ENCODE data around the gene GBF1.
"Not testable (repeated sequence)": the region's sequence is repeated elsewhere in the genome, so short reads cannot be mapped to it uniquely, and the experiment has no call there.

Gene GBF1

GRCh38 chr10:102231357-102232318 lies 13.7 kb upstream of the GBF1 start:
- peak; percentile 77 for DNase-seq

GRCh38 chr10:102233997-102234396 lies 11.3 kb upstream of the GBF1 start:
- DNase-seq: no peak

GRCh38 chr10:102234888-102235597 lies 10.3 kb upstream of the GBF1 start:
- no peak for DNase-seq

GRCh38 chr10:102235598-102235920 lies 9.8 kb upstream of the GBF1 start:
- DNase-seq: no peak

GRCh38 chr10:102236006-102236405 lies 9.3 kb upstream of the GBF1 start:
- no peak for DNase-seq

- DNase-seq: no peak
These were observed 7.5 kb upstream of the GBF1 start for GRCh38 chr10:102237711-102238252.

- DNase-seq: no peak
These were observed 4.8 kb upstream of the GBF1 start for GRCh38 chr10:102240467-102241031.

GRCh38 chr10:102241032-102241443 lies 4.3 kb upstream of the GBF1 start:
- no peak for DNase-seq

- peak; percentile 90 for DNase-seq
These were observed 3.8 kb upstream of the GBF1 start, which contains the start of gene PITX3 for GRCh38 chr10:102241444-102242117. TSS of gene PITX3 (minus strand) at chr10:102241512. CDS start at chr10:102232080, 9,432 bp downstream.

GRCh38 chr10:102242118-102242485 lies 3.2 kb upstream of the GBF1 start:
- DNase-seq: no peak

- no peak for DNase-seq
These were observed 2.0 kb upstream of the GBF1 start for GRCh38 chr10:102243309-102243708.

GRCh38 chr10:102245932-102246251 lies 560 bp downstream of the GBF1 start:
- DNase-seq: no peak

GRCh38 chr10:102246261-102246660 lies 929 bp downstream of the GBF1 start:
- no peak for DNase-seq

- DNase-seq: no peak
These were observed 2.4 kb downstream of the GBF1 start for GRCh38 chr10:102247734-102248133.

GRCh38 chr10:102252508-102252907 lies 7.2 kb downstream of the GBF1 start:
- DNase-seq: not testable (repeated sequence)

GRCh38 chr10:102254426-102254825 lies 9.1 kb downstream of the GBF1 start:
- DNase-seq: no peak

GRCh38 chr10:102255404-102255803 lies 10.1 kb downstream of the GBF1 start:
- no peak for DNase-seq

- no peak for DNase-seq
These were observed 15.9 kb downstream of the GBF1 start for GRCh38 chr10:102261196-102261595.

GRCh38 chr10:102261842-102262241 lies 16.5 kb downstream of the GBF1 start:
- no peak for DNase-seq

GRCh38 chr10:102262744-102263370 lies 17.5 kb downstream of the GBF1 start:
- no peak for DNase-seq

GRCh38 chr10:102264371-102264770 lies 19.0 kb downstream of the GBF1 start:
- DNase-seq: no peak

- no peak for DNase-seq
These were observed 21.3 kb downstream of the GBF1 start for GRCh38 chr10:102266670-102267069.

- DNase-seq: no peak
These were observed 22.4 kb downstream of the GBF1 start for GRCh38 chr10:102267748-102268147.

Data from activated T-cell treated with anti-CD3 and anti-CD28 coated beads, Interleukin-2, amount 50 U/mL, for 1 hour (primary cell).